AG09309 (cell line): Measurements from ENCODE around the gene TOX2.

Experiments used
- DNase-seq: peaks from one replicate; pipeline ENCODE4 v3.0.0-alpha.2; 2010; ENCODE audit warnings: low read depth
- H3K4me3 ChIP-seq: 2 replicates; pipeline ENCODE4 v1.5.1; 2011; ENCODE audit warnings: mild to moderate bottlenecking, low read depth, low read length, moderate library complexity; ENCODE audit not compliant: control insufficient read depth
- TF ChIP-seq, protein P1 (sequence below): IDR thresholded peaks from 2 replicates; pipeline ENCODE4 v1.5.1; 2011; ENCODE audit warnings: mild to moderate bottlenecking, low read depth, low read length, inconsistent platforms; ENCODE audit not compliant: insufficient read depth, control insufficient read depth; ENCODE audit errors: missing control alignments

Gene TOX2

DNA sequence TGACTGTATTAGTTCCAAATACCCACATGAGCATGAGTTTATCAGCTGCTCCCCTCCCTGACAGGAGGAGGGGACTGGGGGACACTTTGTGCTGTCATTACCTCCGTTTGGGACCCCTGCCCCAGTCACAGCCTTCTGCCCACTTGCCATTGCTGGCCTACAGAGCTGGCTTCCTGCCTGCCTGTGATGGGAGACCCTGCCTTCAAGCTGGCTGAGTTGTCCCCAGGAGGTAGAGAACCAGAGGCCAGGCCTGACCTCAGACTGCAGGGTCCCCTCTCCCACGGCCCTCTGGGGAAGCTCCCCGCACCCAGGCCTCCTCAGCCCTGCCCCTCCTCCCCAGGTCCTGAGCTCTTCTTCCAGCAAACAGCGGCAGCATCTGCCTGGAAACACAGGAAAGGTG, 166.8 kb downstream of the TOX2 start:
- H3K4me3 ChIP-seq = no peak overlapping the region
- DNase-seq = no peak
- TF ChIP-seq, protein P1, sequence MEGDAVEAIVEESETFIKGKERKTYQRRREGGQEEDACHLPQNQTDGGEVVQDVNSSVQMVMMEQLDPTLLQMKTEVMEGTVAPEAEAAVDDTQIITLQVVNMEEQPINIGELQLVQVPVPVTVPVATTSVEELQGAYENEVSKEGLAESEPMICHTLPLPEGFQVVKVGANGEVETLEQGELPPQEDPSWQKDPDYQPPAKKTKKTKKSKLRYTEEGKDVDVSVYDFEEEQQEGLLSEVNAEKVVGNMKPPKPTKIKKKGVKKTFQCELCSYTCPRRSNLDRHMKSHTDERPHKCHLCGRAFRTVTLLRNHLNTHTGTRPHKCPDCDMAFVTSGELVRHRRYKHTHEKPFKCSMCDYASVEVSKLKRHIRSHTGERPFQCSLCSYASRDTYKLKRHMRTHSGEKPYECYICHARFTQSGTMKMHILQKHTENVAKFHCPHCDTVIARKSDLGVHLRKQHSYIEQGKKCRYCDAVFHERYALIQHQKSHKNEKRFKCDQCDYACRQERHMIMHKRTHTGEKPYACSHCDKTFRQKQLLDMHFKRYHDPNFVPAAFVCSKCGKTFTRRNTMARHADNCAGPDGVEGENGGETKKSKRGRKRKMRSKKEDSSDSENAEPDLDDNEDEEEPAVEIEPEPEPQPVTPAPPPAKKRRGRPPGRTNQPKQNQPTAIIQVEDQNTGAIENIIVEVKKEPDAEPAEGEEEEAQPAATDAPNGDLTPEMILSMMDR = no peak

DNA sequence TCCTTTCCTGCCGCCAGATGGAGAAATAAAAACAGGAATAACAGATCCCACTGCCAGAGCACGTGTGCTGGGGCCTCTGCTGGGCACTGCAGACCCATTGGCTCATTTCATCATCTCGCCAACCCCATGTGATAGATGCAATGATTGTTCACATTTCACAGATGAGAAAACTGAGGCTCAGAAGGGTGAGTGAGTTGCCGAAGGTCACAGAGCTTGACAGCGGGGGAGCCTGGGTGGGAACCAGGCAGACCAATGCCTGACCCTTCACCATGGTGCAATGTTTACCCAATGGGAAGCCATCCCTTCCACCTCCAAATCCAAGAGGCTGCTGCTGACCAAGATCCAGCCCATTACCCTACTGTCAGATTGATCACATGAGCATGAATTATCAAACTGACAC, 167.2 kb downstream of the TOX2 start:
- no peak for DNase-seq
- TF ChIP-seq, protein P1 = no peak
- H3K4me3 ChIP-seq = no peak overlapping the region

DNA sequence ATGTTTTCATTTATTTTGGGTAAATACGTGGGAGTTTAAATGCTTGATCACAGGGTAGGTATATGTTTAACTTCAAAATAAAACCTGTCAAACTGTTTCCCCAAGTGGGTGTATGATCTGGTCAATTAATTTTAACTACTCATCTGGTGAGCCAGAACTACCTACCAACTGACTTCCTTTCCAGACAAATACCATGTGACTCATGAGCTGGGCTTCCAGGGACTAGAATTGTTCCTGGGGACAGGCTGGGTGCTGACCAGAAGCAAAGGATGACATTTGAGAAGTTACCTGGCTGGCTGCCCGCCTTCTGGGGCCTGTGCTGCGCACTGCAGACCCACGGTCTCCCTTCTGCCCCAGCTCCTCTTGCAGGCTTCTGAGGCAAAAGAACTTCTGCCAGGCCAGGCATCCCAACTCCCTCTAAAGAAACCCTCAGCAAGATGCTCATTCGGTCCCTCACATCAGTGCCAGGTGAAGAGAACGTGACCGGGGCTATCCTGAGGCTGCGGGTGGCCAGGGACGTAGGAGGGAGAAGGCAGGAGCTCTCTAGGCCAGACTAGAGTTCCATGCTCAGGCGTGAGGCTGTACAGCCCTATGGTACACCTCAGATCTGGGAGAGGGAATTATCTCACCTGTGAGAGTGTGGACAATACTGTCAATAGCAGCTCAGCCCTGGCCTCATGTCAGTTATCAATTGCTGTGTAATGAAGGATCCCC, 168.7 kb downstream of the TOX2 start:
- H3K4me3 ChIP-seq = no peak overlapping the region
- no peak for DNase-seq
- TF ChIP-seq, protein P1 = no peak

GRCh38 chr20:44084439-44084838, 169.8 kb downstream of the TOX2 start:
- TF ChIP-seq, protein P1 = no peak
- H3K4me3 ChIP-seq = no peak overlapping the region
- DNase-seq = no peak

- H3K4me3 ChIP-seq = no peak overlapping the region
- DNase-seq = no peak
- TF ChIP-seq, protein P1 = no peak
These were observed 170.2 kb downstream of the TOX2 start for GRCh38 chr20:44084891-44085290.

DNA sequence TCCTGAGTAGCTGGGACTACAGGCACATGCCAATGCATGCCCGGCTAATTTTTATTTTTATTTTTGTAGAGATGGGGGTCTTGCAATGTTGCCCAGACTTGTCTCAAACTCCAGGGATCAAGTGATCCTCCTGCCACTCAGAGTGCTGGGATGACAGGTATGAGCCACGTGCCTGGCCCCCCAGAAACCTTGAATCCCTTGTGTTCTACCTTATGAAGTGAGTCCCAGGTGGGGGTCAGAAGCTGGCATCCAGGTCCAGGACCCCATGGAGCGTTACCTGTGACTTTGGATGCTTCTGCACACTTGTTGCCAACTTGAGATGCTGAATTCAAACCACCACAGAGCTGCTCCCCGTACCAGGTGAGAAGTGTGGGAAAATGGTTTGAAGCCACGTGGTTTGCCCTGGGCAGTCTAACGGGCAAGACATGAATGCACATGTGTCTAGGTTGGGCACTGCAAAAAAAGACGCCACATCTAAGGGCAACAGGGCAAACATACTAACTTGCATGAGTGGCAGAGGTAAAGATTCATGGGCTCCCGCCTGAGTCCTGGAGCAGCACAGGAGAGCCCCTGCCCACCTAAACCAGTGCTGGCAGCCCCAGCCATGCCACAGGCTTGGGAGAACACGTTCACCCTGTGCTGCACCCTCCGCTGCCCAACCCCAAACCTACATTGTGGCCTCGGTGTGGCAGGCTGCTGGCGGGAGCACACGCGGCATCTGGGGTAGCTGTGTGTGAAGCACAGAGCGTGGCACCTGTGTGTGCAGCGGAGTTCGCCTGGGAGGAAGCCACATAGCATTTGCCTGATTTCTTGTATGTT, 171.2 kb downstream of the TOX2 start:
- TF ChIP-seq, protein P1 = no peak
- H3K4me3 ChIP-seq = no peak overlapping the region
- DNase-seq = no peak
